Inflammatory macrophage (primary cell): ENCODE data around the gene NF2.

ENCODE experiments used
- DNase-seq, 2 donors: peaks; one replicate each; pipeline ENCODE4 v3.0.0-alpha.2; 2020 to 2022

The NF2 gene

GRCh38 chr22:29632672-29633071 lies 29.2 kb downstream of the NF2 start:
- no peak for DNase-seq

- DNase-seq = no peak
Observed at GRCh38 chr22:29633514-29634312, 30.3 kb downstream of the NF2 start.

- no peak for DNase-seq
Observed at GRCh38 chr22:29634847-29635246, 31.4 kb downstream of the NF2 start.

GRCh38 chr22:29635734-29636357 lies 32.4 kb downstream of the NF2 start:
- DNase-seq = peak; percentile 47

GRCh38 chr22:29636751-29637150 lies 33.3 kb downstream of the NF2 start:
- no peak for DNase-seq

- DNase-seq = no peak
Observed at GRCh38 chr22:29637181-29637580, 33.7 kb downstream of the NF2 start.

GRCh38 chr22:29638678-29639077 lies 35.2 kb downstream of the NF2 start:
- DNase-seq = no peak

- DNase-seq = no peak
Observed at GRCh38 chr22:29639096-29639495, 35.7 kb downstream of the NF2 start.

GRCh38 chr22:29641042-29641699 lies 37.7 kb downstream of the NF2 start:
- DNase-seq = peak in 1 of 2 donors; percentile 37

GRCh38 chr22:29641700-29642330 lies 38.4 kb downstream of the NF2 start:
- no peak for DNase-seq

GRCh38 chr22:29642694-29643093 lies 39.3 kb downstream of the NF2 start:
- no peak for DNase-seq

GRCh38 chr22:29647954-29648737 lies 44.7 kb downstream of the NF2 start:
- no peak for DNase-seq

- no peak for DNase-seq
Observed at GRCh38 chr22:29650370-29650769, 46.9 kb downstream of the NF2 start.

GRCh38 chr22:29651652-29652051 lies 48.2 kb downstream of the NF2 start:
- no peak for DNase-seq

GRCh38 chr22:29654420-29654819 lies 51.0 kb downstream of the NF2 start:
- DNase-seq = no peak

GRCh38 chr22:29654882-29655281 lies 51.4 kb downstream of the NF2 start:
- no peak for DNase-seq

GRCh38 chr22:29658176-29658575 lies 54.7 kb downstream of the NF2 start:
- peak; percentile 80 to 92 for DNase-seq

GRCh38 chr22:29660021-29660420 lies 56.6 kb downstream of the NF2 start:
- DNase-seq = no peak

GRCh38 chr22:29661336-29661735 lies 57.9 kb downstream of the NF2 start:
- DNase-seq = no peak

GRCh38 chr22:29663180-29663821 lies 59.9 kb downstream of the NF2 start:
- DNase-seq = no peak

GRCh38 chr22:29665486-29665885 lies 62.1 kb downstream of the NF2 start:
- no peak for DNase-seq

GRCh38 chr22:29668673-29669072 lies 65.2 kb downstream of the NF2 start:
- no peak for DNase-seq
